ENCODE measurements around the gene MEMO1.

The MEMO1 gene

GRCh38 chr2:32002406-32002805 lies 8.4 kb downstream of the MEMO1 start:
- no peak for ATAC-seq
- no peak for TF ChIP-seq ZNF565 (CRISPR knock-in tag; conservative IDR thresholded peaks at IDR 0.05; ENCODE audit: low read depth)
- TF ChIP-seq ESRRG (CRISPR knock-in tag; IDR thresholded peaks at IDR 0.05): no peak
- TF ChIP-seq ZFP3 (CRISPR knock-in tag; IDR thresholded peaks at IDR 0.05): no peak
- TF ChIP-seq GLIS3 (CRISPR knock-in tag; IDR thresholded peaks at IDR 0.05): no peak
- TF ChIP-seq OSR1 (CRISPR knock-in tag; IDR thresholded peaks at IDR 0.05): no peak
- no peak for TF ChIP-seq ZFP30 (CRISPR knock-in tag; IDR thresholded peaks at IDR 0.05)
- no peak for TF ChIP-seq ISL1 (CRISPR knock-in tag; IDR thresholded peaks at IDR 0.05)
- no peak for TF ChIP-seq POU6F1 (CRISPR knock-in tag; IDR thresholded peaks at IDR 0.05; ENCODE audit: borderline replicate concordance, low read depth)
- TF ChIP-seq CREB5 (CRISPR knock-in tag; IDR thresholded peaks at IDR 0.05; ENCODE audit: low read depth): no peak

- no peak for TF ChIP-seq RARB (CRISPR knock-in tag; IDR thresholded peaks at IDR 0.05)
- TF ChIP-seq TSHZ2 (CRISPR knock-in tag; IDR thresholded peaks at IDR 0.05): no peak
- TF ChIP-seq OSR1 (CRISPR knock-in tag; IDR thresholded peaks at IDR 0.05): no peak
- no peak for TF ChIP-seq ZNF565 (CRISPR knock-in tag; conservative IDR thresholded peaks at IDR 0.05; ENCODE audit: low read depth)
- TF ChIP-seq CSDC2 (CRISPR knock-in tag; IDR thresholded peaks at IDR 0.05): no peak
- TF ChIP-seq ZFP30 (CRISPR knock-in tag; IDR thresholded peaks at IDR 0.05): no peak
- no peak for TF ChIP-seq POU6F1 (CRISPR knock-in tag; IDR thresholded peaks at IDR 0.05; ENCODE audit: borderline replicate concordance, low read depth)
- TF ChIP-seq ESRRG (CRISPR knock-in tag; IDR thresholded peaks at IDR 0.05): no peak
- no peak for TF ChIP-seq PATZ1 (CRISPR knock-in tag; IDR thresholded peaks at IDR 0.05; ENCODE audit: borderline replicate concordance)
- no peak for TF ChIP-seq GLIS3 (CRISPR knock-in tag; IDR thresholded peaks at IDR 0.05)
- no peak for TF ChIP-seq CSRNP3 (CRISPR knock-in tag; IDR thresholded peaks at IDR 0.05)
- no peak for TF ChIP-seq ZFP3 (CRISPR knock-in tag; IDR thresholded peaks at IDR 0.05)
- TF ChIP-seq ARNTL (CRISPR knock-in tag; IDR thresholded peaks at IDR 0.05; ENCODE audit: borderline replicate concordance, low read depth): no peak
- no peak for TF ChIP-seq ZC3H10 (CRISPR knock-in tag; IDR thresholded peaks at IDR 0.05)
- TF ChIP-seq ISL1 (CRISPR knock-in tag; IDR thresholded peaks at IDR 0.05): no peak
- no peak for TF ChIP-seq SNAI2 (CRISPR knock-in tag; IDR thresholded peaks at IDR 0.05)
- no peak for TF ChIP-seq TCF4 (CRISPR knock-in tag; IDR thresholded peaks at IDR 0.05; ENCODE audit: borderline replicate concordance)
- TF ChIP-seq PPARA (CRISPR knock-in tag; IDR thresholded peaks at IDR 0.05; ENCODE audit: borderline replicate concordance): no peak
- no peak for TF ChIP-seq TOX (CRISPR knock-in tag; IDR thresholded peaks at IDR 0.05; ENCODE audit: borderline replicate concordance)
- ATAC-seq: no peak
Observed at GRCh38 chr2:31999438-31999837, 11.4 kb downstream of the MEMO1 start.
